ENCODE results near the gene ACER3.
"Not testable (repeated sequence)": the region's sequence is repeated elsewhere in the genome, so short reads cannot be mapped to it uniquely, and the experiment has no call there.

ACER3 gene

GRCh38 chr11:76836613-76837291, 24.0 kb upstream of the ACER3 start:
- DNase-seq (ENCODE audit: low read depth) = no peak

GRCh38 chr11:76837696-76838677, 22.7 kb upstream of the ACER3 start:
- no peak for DNase-seq (ENCODE audit: low read depth)

- DNase-seq (ENCODE audit: low read depth) = no peak
Observed at GRCh38 chr11:76838678-76839068, 22.0 kb upstream of the ACER3 start.

- DNase-seq (ENCODE audit: low read depth) = no peak
Observed at GRCh38 chr11:76839311-76839710, 21.4 kb upstream of the ACER3 start.

GRCh38 chr11:76841923-76842452, 18.7 kb upstream of the ACER3 start:
- DNase-seq (ENCODE audit: low read depth) = no peak

GRCh38 chr11:76843907-76844306, 16.8 kb upstream of the ACER3 start:
- no peak for DNase-seq (ENCODE audit: low read depth)

GRCh38 chr11:76844511-76844910, 16.2 kb upstream of the ACER3 start:
- no peak for DNase-seq (ENCODE audit: low read depth)

- DNase-seq (ENCODE audit: low read depth) = no peak
Observed at GRCh38 chr11:76845069-76845468, 15.6 kb upstream of the ACER3 start.

GRCh38 chr11:76846441-76846840, 14.3 kb upstream of the ACER3 start:
- no peak for DNase-seq (ENCODE audit: low read depth)

- DNase-seq (ENCODE audit: low read depth) = no peak
Observed at GRCh38 chr11:76849376-76849775, 11.3 kb upstream of the ACER3 start.

GRCh38 chr11:76850130-76850529, 10.6 kb upstream of the ACER3 start:
- DNase-seq (ENCODE audit: low read depth) = no peak

- no peak for DNase-seq (ENCODE audit: low read depth)
Observed at GRCh38 chr11:76850815-76851214, 9.9 kb upstream of the ACER3 start.

- no peak for DNase-seq (ENCODE audit: low read depth)
Observed at GRCh38 chr11:76854709-76855108, 6.0 kb upstream of the ACER3 start.

- not testable (repeated sequence) for DNase-seq (ENCODE audit: low read depth)
Observed at GRCh38 chr11:76855670-76856069, 5.0 kb upstream of the ACER3 start.

- no peak for DNase-seq (ENCODE audit: low read depth)
Observed at GRCh38 chr11:76856106-76856505, 4.6 kb upstream of the ACER3 start.

- no peak for DNase-seq (ENCODE audit: low read depth)
Observed at GRCh38 chr11:76856571-76856970, 4.1 kb upstream of the ACER3 start.

GRCh38 chr11:76857781-76858410, 2.8 kb upstream of the ACER3 start:
- no peak for DNase-seq (ENCODE audit: low read depth)

GRCh38 chr11:76859708-76860227, 950 bp upstream of the ACER3 start:
- no peak for DNase-seq (ENCODE audit: low read depth)

- DNase-seq (ENCODE audit: low read depth) = no peak
Observed at GRCh38 chr11:76861490-76861953, 804 bp downstream of the ACER3 start.

- not testable (repeated sequence) for DNase-seq (ENCODE audit: low read depth)
Observed at GRCh38 chr11:76862794-76863193, 2.1 kb downstream of the ACER3 start.

GRCh38 chr11:76863196-76863777, 2.6 kb downstream of the ACER3 start:
- DNase-seq (ENCODE audit: low read depth) = no peak

Data from activated T-cell treated with anti-CD3 and anti-CD28 coated beads for 1 hour (primary cell).